NCI-H1417 (cell line): ENCODE measurements around the gene TENT4B.
"Not testable (repeated sequence)": the region's sequence is repeated elsewhere in the genome, so short reads cannot be mapped to it uniquely, and the experiment has no call there.

ENCODE experiments used
- DNase-seq, 3 experiments: peaks; one replicate each; lab custom pipeline; 2025; lab: John Stamatoyannopoulos, UW

Gene TENT4B

GRCh38 chr16:50154420-50154950, 1.4 kb downstream of the TENT4B start:
- DNase-seq: peak in 2 of 3 experiments; percentile 15 to 16

- DNase-seq: no peak
Observed at GRCh38 chr16:50155925-50156324, 2.8 kb downstream of the TENT4B start.

- no peak for DNase-seq
Observed at GRCh38 chr16:50156590-50156989, 3.5 kb downstream of the TENT4B start.

GRCh38 chr16:50160495-50161164, 7.5 kb downstream of the TENT4B start:
- no peak for DNase-seq

- DNase-seq: no peak
Observed at GRCh38 chr16:50161950-50162349, 8.8 kb downstream of the TENT4B start.

GRCh38 chr16:50165473-50165872, 12.4 kb downstream of the TENT4B start:
- no peak for DNase-seq

- DNase-seq: no peak
Observed at GRCh38 chr16:50166511-50167500, 13.7 kb downstream of the TENT4B start.

- DNase-seq: no peak
Observed at GRCh38 chr16:50167556-50167955, 14.4 kb downstream of the TENT4B start.

- no peak for DNase-seq
Observed at GRCh38 chr16:50169555-50170096, 16.5 kb downstream of the TENT4B start.

GRCh38 chr16:50171773-50172172, 18.7 kb downstream of the TENT4B start:
- DNase-seq: not testable (repeated sequence)

- no peak for DNase-seq
Observed at GRCh38 chr16:50172195-50172922, 19.3 kb downstream of the TENT4B start.

- DNase-seq: no peak
Observed at GRCh38 chr16:50173316-50173715, 20.2 kb downstream of the TENT4B start.

- no peak for DNase-seq
Observed at GRCh38 chr16:50178491-50178941, 25.4 kb downstream of the TENT4B start.

- DNase-seq: no peak
Observed at GRCh38 chr16:50182441-50182840, 29.3 kb downstream of the TENT4B start.

GRCh38 chr16:50183316-50183715, 30.2 kb downstream of the TENT4B start:
- DNase-seq: no peak

GRCh38 chr16:50185005-50185505, 31.9 kb downstream of the TENT4B start:
- no peak for DNase-seq

GRCh38 chr16:50188619-50189136, 35.6 kb downstream of the TENT4B start:
- no peak for DNase-seq

GRCh38 chr16:50190292-50190691, 37.2 kb downstream of the TENT4B start:
- no peak for DNase-seq

GRCh38 chr16:50192386-50193050, 39.4 kb downstream of the TENT4B start:
- no peak for DNase-seq

- DNase-seq: no peak
Observed at GRCh38 chr16:50193594-50193993, 40.5 kb downstream of the TENT4B start.

GRCh38 chr16:50195276-50195675, 42.2 kb downstream of the TENT4B start:
- DNase-seq: no peak
